ENCODE data around the gene ENAH. TPM values are rescaled to one million over a fixed set of nuclear protein-coding genes. Genes with fewer than 3 reads are reported as not detected.
"Not testable (repeated sequence)": the region's sequence is repeated elsewhere in the genome, so short reads cannot be mapped to it uniquely, and the experiment has no call there.

ENAH gene
- total RNA-seq, 4 donors from 2014 or later = 8.6 to 42.5 (median 35.9) TPM

GRCh38 chr1:225519166-225519863 is 133.6 kb downstream of the ENAH start:
- H3K27me3 ChIP-seq = no peaks in the 10 kb centered on the region
- no peak for TF ChIP-seq POLR2A (IDR thresholded peaks at IDR 0.05)
- TF ChIP-seq, protein P1, sequence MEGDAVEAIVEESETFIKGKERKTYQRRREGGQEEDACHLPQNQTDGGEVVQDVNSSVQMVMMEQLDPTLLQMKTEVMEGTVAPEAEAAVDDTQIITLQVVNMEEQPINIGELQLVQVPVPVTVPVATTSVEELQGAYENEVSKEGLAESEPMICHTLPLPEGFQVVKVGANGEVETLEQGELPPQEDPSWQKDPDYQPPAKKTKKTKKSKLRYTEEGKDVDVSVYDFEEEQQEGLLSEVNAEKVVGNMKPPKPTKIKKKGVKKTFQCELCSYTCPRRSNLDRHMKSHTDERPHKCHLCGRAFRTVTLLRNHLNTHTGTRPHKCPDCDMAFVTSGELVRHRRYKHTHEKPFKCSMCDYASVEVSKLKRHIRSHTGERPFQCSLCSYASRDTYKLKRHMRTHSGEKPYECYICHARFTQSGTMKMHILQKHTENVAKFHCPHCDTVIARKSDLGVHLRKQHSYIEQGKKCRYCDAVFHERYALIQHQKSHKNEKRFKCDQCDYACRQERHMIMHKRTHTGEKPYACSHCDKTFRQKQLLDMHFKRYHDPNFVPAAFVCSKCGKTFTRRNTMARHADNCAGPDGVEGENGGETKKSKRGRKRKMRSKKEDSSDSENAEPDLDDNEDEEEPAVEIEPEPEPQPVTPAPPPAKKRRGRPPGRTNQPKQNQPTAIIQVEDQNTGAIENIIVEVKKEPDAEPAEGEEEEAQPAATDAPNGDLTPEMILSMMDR (IDR thresholded peaks at IDR 0.05) = no peak
- H3K9me3 ChIP-seq = no peaks in the 10 kb centered on the region
- no peak overlapping the region for H3K4me3 ChIP-seq
- intact Hi-C loops (cut with DNase I) = no loop called here
- DNase-seq = no peak
- peaks cover 0 to 10% (median 0%) of the 10 kb centered on the region in 3 donors for H3K36me3 ChIP-seq
- no peaks in the 10 kb centered on the region for H3K4me1 ChIP-seq
- 77 to 94% methylated on average over 19 of the region's 19 CpGs for WGBS, 2 donors
- H3K27ac ChIP-seq = no peak overlapping the region

DNA sequence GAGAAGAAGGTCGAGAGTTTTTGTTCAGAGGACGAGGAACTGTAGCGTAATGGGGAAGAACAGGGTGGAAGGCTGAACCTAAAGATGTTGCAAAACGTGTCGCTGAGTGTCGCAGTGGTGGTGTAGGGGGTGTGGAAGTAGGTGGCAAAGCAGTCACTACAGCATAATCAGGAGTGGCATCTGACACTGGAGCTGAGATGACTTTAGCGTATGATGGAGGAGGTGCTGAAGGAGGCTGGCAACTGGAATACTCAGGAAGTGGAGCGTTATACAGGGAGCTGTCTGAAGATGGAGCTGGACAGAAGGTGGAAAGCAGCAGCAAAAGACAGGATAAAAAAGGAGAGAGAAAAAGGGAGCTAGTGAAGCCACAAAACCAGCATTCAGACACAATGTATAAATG is 135.2 kb downstream of the ENAH start:
- 85 to 92% methylated on average over 8 of the region's 8 CpGs for WGBS, 2 donors
- Histone ChIP-seq H3K36me3 (peaks cover 0 to 12% (median 0%) of the 10 kb centered on the region in 3 donors), H3K4me1 (no peaks in the 10 kb centered on the region), H3K27me3 (no peaks in the 10 kb centered on the region), H3K4me3 (no peak overlapping the region), H3K9me3 (no peaks in the 10 kb centered on the region), H3K27ac (no peak overlapping the region)
- no peak for DNase-seq
- no peak for TF ChIP-seq POLR2A (IDR thresholded peaks at IDR 0.05)
- TF ChIP-seq, protein P1 (IDR thresholded peaks at IDR 0.05) = no peak
- intact Hi-C loops (cut with DNase I) = no loop called here

- Histone ChIP-seq H3K9me3 (no peaks in the 10 kb centered on the region), H3K36me3 (peaks cover 0 to 16% (median 0%) of the 10 kb centered on the region in 3 donors), H3K27ac (no peak overlapping the region), H3K4me3 (no peak overlapping the region), H3K27me3 (no peaks in the 10 kb centered on the region), H3K4me1 (no peaks in the 10 kb centered on the region)
- no peak for TF ChIP-seq POLR2A (IDR thresholded peaks at IDR 0.05)
- TF ChIP-seq, protein P1 (IDR thresholded peaks at IDR 0.05) = no peak
- intact Hi-C loops (cut with DNase I) = no loop called here
- DNase-seq = no peak
- WGBS, 2 donors = 96 to 98% methylated on average over 6 of the region's 6 CpGs
Observed at GRCh38 chr1:225517221-225517620, 135.7 kb downstream of the ENAH start.

DNA sequence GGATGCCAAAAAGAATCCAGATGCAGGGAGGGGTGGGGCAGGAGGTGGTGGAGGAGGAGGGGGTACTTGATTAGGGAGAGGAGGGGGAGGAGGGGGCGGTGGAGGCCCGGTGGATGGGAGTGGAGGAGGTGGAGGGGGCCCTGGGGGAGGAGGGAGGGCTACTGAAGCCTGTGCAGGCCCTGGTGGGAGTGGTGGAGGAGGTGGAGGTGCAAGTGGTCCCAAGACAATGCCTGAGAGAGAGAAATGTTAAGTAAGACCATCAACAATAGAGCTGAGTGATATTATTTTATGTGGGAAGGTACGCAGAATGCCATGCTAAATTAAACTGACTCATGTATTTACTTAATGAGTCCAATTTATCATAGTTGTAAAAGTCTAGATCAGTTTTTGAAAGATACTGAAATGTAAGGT is 138.2 kb downstream of the ENAH start:
- WGBS, 2 donors = 57 to 88% methylated on average over 1 to 3 of the region's 3 CpGs
- H3K4me1 ChIP-seq = peaks cover 0 to under 1% (median 0%) of the 10 kb centered on the region in 3 donors
- peak overlapping the region in 1 of 4 donors; percentile 23 for H3K27ac ChIP-seq
- peaks cover 0 to 3% (median 0%) of the 10 kb centered on the region in 4 donors for H3K27me3 ChIP-seq
- H3K9me3 ChIP-seq = no peaks in the 10 kb centered on the region
- TF ChIP-seq POLR2A (IDR thresholded peaks at IDR 0.05) = no peak
- TF ChIP-seq, protein P1 (IDR thresholded peaks at IDR 0.05) = no peak
- intact Hi-C loops (cut with DNase I) = no loop called here
- H3K4me3 ChIP-seq = no peak overlapping the region
- DNase-seq = no peak
- peaks cover 0 to 24% (median 0%) of the 10 kb centered on the region in 3 donors for H3K36me3 ChIP-seq

DNA sequence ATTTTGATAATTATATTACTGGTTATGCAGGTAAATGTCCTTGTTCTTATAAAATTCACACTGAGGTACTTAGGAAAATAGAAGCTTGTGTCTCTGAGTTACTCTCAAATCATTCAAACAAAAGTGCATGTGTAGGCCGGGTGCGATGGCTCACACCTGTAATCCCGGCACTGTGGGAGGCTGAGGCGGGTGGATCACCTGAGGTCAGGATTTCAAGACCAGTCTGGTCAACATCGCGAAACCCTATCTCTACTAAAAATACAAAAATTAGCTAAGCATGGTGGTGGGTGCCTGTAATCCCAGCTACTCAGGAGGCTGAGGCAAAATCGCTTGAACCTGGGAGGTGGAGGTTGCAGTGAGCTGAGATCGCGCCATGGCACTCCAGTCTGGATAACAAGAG is 139.3 kb downstream of the ENAH start:
- intact Hi-C loops (cut with DNase I) = not testable (repeated sequence)

More for the DNA sequence above, 139.3 kb downstream of the ENAH start:
- H3K4me3 ChIP-seq, DNase-seq, H3K27ac ChIP-seq, H3K9me3 ChIP-seq, H3K27me3 ChIP-seq: not testable (repeated sequence)
- 89 to 94% methylated on average over 9 of the region's 9 CpGs for WGBS, 2 donors
- Histone ChIP-seq H3K36me3 (peaks cover 0 to 24% (median 0%) of the 10 kb centered on the region in 3 donors), H3K4me1 (peaks cover 6 to 12% (median 8%) of the 10 kb centered on the region in 3 donors)

Measured in esophagus squamous epithelium (tissue), 5 donors.